SK-N-SH treated with all-trans-retinoic acid at 6 μM for 48 hours (cell line): Measurements from ENCODE around the gene PPM1H.

Source experiments
- ATAC-seq: fragments of 200-7000 bp; cut with Tn5 transposase; 3 replicates; pipeline ENCODE4 v1.9.1; 2020; ENCODE audit warnings: mild to moderate bottlenecking, moderate library complexity
- ARNTL ChIP-seq: fragments of 450-650 bp; formaldehyde crosslinking; IDR thresholded peaks from 2 replicates; pipeline ENCODE4 v1.5.0; 2020; ENCODE audit warnings: low read depth, mild to moderate bottlenecking, moderate library complexity, borderline replicate concordance
- BACH2 ChIP-seq: fragments of 250-450 bp; sonication (Bioruptor Pico); IDR thresholded peaks from 2 replicates; pipeline ENCODE4 v1.9.0; 2021; ENCODE audit warnings: mild to moderate bottlenecking, borderline replicate concordance
- CREB5 ChIP-seq: fragments of 250-450 bp; sonication (Bioruptor Pico); IDR thresholded peaks from 2 replicates; pipeline ENCODE4 v1.5.1; 2020; ENCODE audit warnings: low read depth, mild to moderate bottlenecking, moderate library complexity
- CSDC2 ChIP-seq: fragments of 250-450 bp; sonication (Bioruptor Pico); IDR thresholded peaks from 2 replicates; pipeline ENCODE4 v1.5.0; 2020; ENCODE audit warnings: mild to moderate bottlenecking, moderate library complexity
- CSRNP3 ChIP-seq: fragments of 250-450 bp; sonication (Bioruptor Pico); IDR thresholded peaks from 2 replicates; pipeline ENCODE4 v1.5.1; 2021; ENCODE audit warnings: mild to moderate bottlenecking, moderate library complexity
- ESRRG ChIP-seq: fragments of 250-450 bp; sonication (Bioruptor Pico); IDR thresholded peaks from 2 replicates; pipeline ENCODE4 v1.6.1; 2021; ENCODE audit warnings: mild to moderate bottlenecking
- GLIS3 ChIP-seq: fragments of 250-450 bp; sonication (Bioruptor Pico); IDR thresholded peaks from 2 replicates; pipeline ENCODE4 v1.5.0; 2020; ENCODE audit warnings: mild to moderate bottlenecking, moderate library complexity
- ISL1 ChIP-seq: fragments of 250-450 bp; sonication (Bioruptor Pico); IDR thresholded peaks from 2 replicates; pipeline ENCODE4 v2.1.2; 2022; ENCODE audit warnings: mild to moderate bottlenecking, moderate library complexity
- OSR1 ChIP-seq: fragments of 250-450 bp; sonication (Bioruptor Pico); IDR thresholded peaks from 2 replicates; pipeline ENCODE4 v1.8.0; 2022; ENCODE audit warnings: moderate library complexity, mild to moderate bottlenecking, inconsistent platforms
- PATZ1 ChIP-seq: fragments of 250-450 bp; sonication (Bioruptor Pico); IDR thresholded peaks from 2 replicates; pipeline ENCODE4 v1.8.0; 2020; ENCODE audit warnings: mild to moderate bottlenecking, moderate library complexity, borderline replicate concordance
- POU6F1 ChIP-seq: fragments of 250-450 bp; sonication (Bioruptor Pico); IDR thresholded peaks from 2 replicates; pipeline ENCODE4 v1.8.0; 2021; ENCODE audit warnings: low read depth, mild to moderate bottlenecking, moderate library complexity, borderline replicate concordance
- PPARA ChIP-seq: fragments of 250-450 bp; sonication (Bioruptor Pico); IDR thresholded peaks from 2 replicates; pipeline ENCODE4 v1.5.0; 2020; ENCODE audit warnings: mild to moderate bottlenecking, borderline replicate concordance
- RARB ChIP-seq: fragments of 250-450 bp; sonication (Bioruptor Pico); IDR thresholded peaks from 2 replicates; pipeline ENCODE4 v1.8.0; 2021; ENCODE audit warnings: mild to moderate bottlenecking, moderate library complexity
- SNAI2 ChIP-seq: fragments of 250-450 bp; sonication (Bioruptor Pico); IDR thresholded peaks from 2 replicates; pipeline ENCODE4 v1.5.0; 2020; ENCODE audit warnings: mild to moderate bottlenecking, moderate library complexity
- TOX ChIP-seq: fragments of 250-450 bp; sonication (Bioruptor Pico); IDR thresholded peaks from 2 replicates; pipeline ENCODE4 v1.8.0; 2021; ENCODE audit warnings: mild to moderate bottlenecking, moderate library complexity, borderline replicate concordance
- TSHZ2 ChIP-seq: fragments of 250-450 bp; sonication (Bioruptor Pico); IDR thresholded peaks from 2 replicates; pipeline ENCODE4 v1.5.0; 2020; ENCODE audit warnings: mild to moderate bottlenecking, moderate library complexity
- ZC3H10 ChIP-seq: fragments of 250-450 bp; sonication (Bioruptor Pico); IDR thresholded peaks from 2 replicates; pipeline ENCODE4 v1.5.1; 2021; ENCODE audit warnings: mild to moderate bottlenecking, moderate library complexity
- ZFP3 ChIP-seq: fragments of 250-450 bp; sonication (Bioruptor Pico); IDR thresholded peaks from 2 replicates; pipeline ENCODE4 v1.5.0; 2020; ENCODE audit warnings: mild to moderate bottlenecking, moderate library complexity
- ZNF565 ChIP-seq: fragments of 450-650 bp; formaldehyde crosslinking; conservative IDR thresholded peaks from 2 replicates; pipeline ENCODE4 v1.5.0; 2020; ENCODE audit warnings: low read depth, mild to moderate bottlenecking, moderate library complexity
- ZNF70 ChIP-seq: fragments of 450-650 bp; formaldehyde crosslinking; IDR thresholded peaks from 2 replicates; pipeline ENCODE4 v1.5.0; 2020; ENCODE audit warnings: mild to moderate bottlenecking, moderate library complexity
- ZNF8 ChIP-seq: fragments of 450-650 bp; formaldehyde crosslinking; IDR thresholded peaks from 2 replicates; pipeline ENCODE4 v1.5.0; 2020; ENCODE audit warnings: mild to moderate bottlenecking, moderate library complexity

The PPM1H gene

GRCh38 chr12:62767496-62767895 lies 167.5 kb downstream of the PPM1H start:
- TF ChIP-seq ZC3H10 (CRISPR knock-in tag) (no peak), ARNTL (CRISPR knock-in tag) (no peak), ISL1 (CRISPR knock-in tag) (no peak), TSHZ2 (CRISPR knock-in tag) (no peak), ZNF565 (no peak), POU6F1 (CRISPR knock-in tag) (no peak), CSRNP3 (CRISPR knock-in tag) (no peak), CREB5 (no peak), TOX (CRISPR knock-in tag) (no peak), ESRRG (CRISPR knock-in tag) (no peak), SNAI2 (CRISPR knock-in tag) (no peak), ZNF8 (no peak), CSDC2 (CRISPR knock-in tag) (no peak), RARB (no peak), ZFP3 (no peak), PATZ1 (CRISPR knock-in tag) (no peak), GLIS3 (CRISPR knock-in tag) (no peak)
- peak; percentile 83 for ATAC-seq

GRCh38 chr12:62766496-62766895 lies 168.5 kb downstream of the PPM1H start:
- no peak for TF ChIP-seq POU6F1 (CRISPR knock-in tag)
- no peak for TF ChIP-seq BACH2 (CRISPR knock-in tag)
- TF ChIP-seq PATZ1 (CRISPR knock-in tag), result no peak
- no peak for TF ChIP-seq GLIS3 (CRISPR knock-in tag)
- TF ChIP-seq SNAI2 (CRISPR knock-in tag), result no peak
- no peak for TF ChIP-seq ARNTL (CRISPR knock-in tag)
- no peak for TF ChIP-seq CREB5
- no peak for TF ChIP-seq ZNF70
- no peak for TF ChIP-seq OSR1 (CRISPR knock-in tag)
- TF ChIP-seq CSDC2 (CRISPR knock-in tag), result no peak
- TF ChIP-seq PPARA (CRISPR knock-in tag), result no peak
- no peak for TF ChIP-seq CSRNP3 (CRISPR knock-in tag)
- no peak for TF ChIP-seq RARB
- no peak for TF ChIP-seq ZNF8

More at GRCh38 chr12:62766496-62766895, 168.5 kb downstream of the PPM1H start:
- ATAC-seq, result no peak; the same call in 2 of the 3 replicates
